Karpas-422 (cell line): ENCODE measurements around the gene CIB1. TPM values are rescaled to one million over a fixed set of nuclear protein-coding genes. Genes with fewer than 3 reads are reported as not detected.

ENCODE experiments used
- DNase-seq: peaks from one replicate; pipeline ENCODE4 v3.0.0-alpha.2; 2015
- H2AFZ ChIP-seq: fragments of 200-600 bp; sonication (generic); 2 replicates; pipeline ENCODE4 v1.6.1; 2014; ENCODE audit warnings: antibody characterized with exemption, low read length, mixed read lengths
- H3K27ac ChIP-seq: fragments of 200-600 bp; sonication (generic); 2 replicates; pipeline ENCODE4 v1.5.1; 2014; ENCODE audit warnings: mild to moderate bottlenecking, low read length, moderate library complexity
- H3K27me3 ChIP-seq: fragments of 200-600 bp; sonication (generic); 2 replicates; pipeline ENCODE4 v1.6.1; 2014; ENCODE audit warnings: low read length, mixed read lengths
- H3K36me3 ChIP-seq: fragments of 200-600 bp; sonication (generic); 2 replicates; pipeline ENCODE4 v1.6.1; 2014; ENCODE audit warnings: low read length, mixed read lengths; ENCODE audit not compliant: insufficient read depth
- H3K4me1 ChIP-seq: fragments of 200-600 bp; sonication (generic); 2 replicates; pipeline ENCODE4 v1.6.1; 2014; ENCODE audit warnings: mild to moderate bottlenecking, low read length, mixed read lengths
- H3K4me2 ChIP-seq: fragments of 200-600 bp; sonication (generic); 2 replicates; pipeline ENCODE4 v1.6.1; 2014; ENCODE audit warnings: low read length, low read depth, mild to moderate bottlenecking; ENCODE audit not compliant: poor library complexity, severe bottlenecking
- H3K4me3 ChIP-seq: fragments of 200-600 bp; sonication (generic); 2 replicates; pipeline ENCODE4 v1.5.1; 2014; ENCODE audit warnings: mild to moderate bottlenecking, antibody characterized with exemption, low read length, mixed read lengths
- H3K79me2 ChIP-seq: fragments of 200-600 bp; sonication (generic); 2 replicates; pipeline ENCODE4 v1.6.1; 2014; ENCODE audit warnings: mild to moderate bottlenecking, low read length, mixed read lengths
- H3K9ac ChIP-seq: fragments of 200-600 bp; sonication (generic); 2 replicates; pipeline ENCODE4 v1.6.0; 2014; ENCODE audit warnings: low read length
- H3K9me2 ChIP-seq: fragments of 200-600 bp; sonication (generic), shearing (Covaris generic); replicated peaks from 2 replicates; pipeline ENCODE4 v1.6.0; 2014; ENCODE audit warnings: mild to moderate bottlenecking, low read length, moderate library complexity; ENCODE audit not compliant: insufficient read depth
- H3K9me3 ChIP-seq: fragments of 300-700, 200-600 bp; sonication (generic); 2 replicates; pipeline ENCODE4 v1.6.1; 2014; ENCODE audit warnings: low read length, mixed read lengths
- H4K20me1 ChIP-seq: fragments of 200-600 bp; sonication (generic); 2 replicates; pipeline ENCODE4 v1.6.1; 2014; ENCODE audit warnings: mild to moderate bottlenecking, antibody characterized with exemption, low read length, low read depth; ENCODE audit not compliant: insufficient read depth
- total RNA-seq: library from RNA; depleted of rRNA; stranded (reverse); fragments of >200 nt; shearing (Covaris generic); gene quantifications from 2 replicates; pipeline ENCODE4 v1.2.3, GENCODE V29; 2014; ENCODE audit warnings: low replicate concordance

Gene CIB1
- total RNA-seq, 1 experiment from 2014 or later: 42.1 TPM

DNA sequence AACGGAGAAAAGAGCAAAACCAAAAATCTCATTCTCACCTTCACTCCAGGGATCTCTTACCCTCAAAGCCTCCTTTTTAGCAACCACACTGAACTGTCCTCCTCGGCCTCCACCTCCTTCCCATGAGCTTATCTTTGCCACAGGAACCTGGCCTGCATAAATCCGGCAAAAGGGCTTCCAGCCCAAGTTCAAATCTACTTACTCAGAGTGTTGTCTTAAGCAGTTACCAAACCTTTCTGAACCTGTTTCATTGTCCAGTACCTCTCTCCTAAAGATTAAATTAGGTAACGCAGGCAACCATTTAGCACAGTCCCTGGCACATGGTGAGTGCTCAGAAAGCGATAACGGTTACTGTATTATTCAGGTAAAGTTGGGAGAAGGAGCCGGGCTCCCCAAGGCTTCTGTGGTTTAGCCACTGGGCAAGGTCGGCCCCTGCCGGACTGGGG lies 777 bp downstream of the CIB1 start:
- peak overlapping the region; percentile 90 for H3K4me3 ChIP-seq
- H4K20me1 ChIP-seq: 0 out of 2 replicates have a peak, but pooled peaks cover 4% of the 10 kb centered on the region
- H3K27me3 ChIP-seq: no peaks in the 10 kb centered on the region
- no peaks in the 10 kb centered on the region for H3K9me3 ChIP-seq
- no peak for DNase-seq
- no peaks in the 10 kb centered on the region for H3K9me2 ChIP-seq
- peak overlapping the region; percentile 19; the same call in 1 of the 2 replicates for H3K27ac ChIP-seq
- H3K9ac ChIP-seq: peak overlapping the region; percentile 84
- peaks cover 20% of the 10 kb centered on the region for H3K4me1 ChIP-seq
- H2AFZ ChIP-seq: no peak overlapping the region; the same call in 1 of the 2 replicates
- peak overlapping the region; percentile 70 for H3K4me2 ChIP-seq
- H3K79me2 ChIP-seq: peaks cover 28% of the 10 kb centered on the region
- H3K36me3 ChIP-seq: peaks cover 5% of the 10 kb centered on the region

DNA sequence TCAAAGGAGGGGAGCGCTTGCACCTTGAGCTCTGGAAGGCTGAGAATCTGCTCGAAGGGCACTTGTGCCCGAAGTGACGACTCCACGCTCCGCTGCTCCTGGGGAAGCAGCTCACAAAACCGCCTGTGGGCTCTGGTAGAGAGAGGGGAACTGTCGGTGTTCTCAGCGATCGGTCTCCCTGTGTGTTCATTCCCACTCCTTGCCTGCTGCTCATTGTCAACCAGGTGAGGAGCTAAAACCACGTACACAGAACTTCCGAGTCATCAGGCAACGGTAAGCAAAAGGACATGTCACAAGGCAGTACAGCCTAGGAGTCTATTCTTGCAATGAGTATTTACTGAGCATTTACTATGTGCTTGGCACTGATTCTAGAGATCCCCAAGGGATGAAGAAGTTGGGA lies 1.5 kb downstream of the CIB1 start:
- no peaks in the 10 kb centered on the region for H3K9me2 ChIP-seq
- H4K20me1 ChIP-seq: 0 out of 2 replicates have a peak, but pooled peaks cover 4% of the 10 kb centered on the region
- H3K4me3 ChIP-seq: peak overlapping the region; percentile 90
- peak overlapping the region; percentile 84 for H3K9ac ChIP-seq
- H3K27ac ChIP-seq: no peak overlapping the region
- H3K4me2 ChIP-seq: peak overlapping the region; percentile 70
- peaks cover 28% of the 10 kb centered on the region for H3K79me2 ChIP-seq
- no peak for DNase-seq
- no peaks in the 10 kb centered on the region for H3K27me3 ChIP-seq
- peaks cover 5% of the 10 kb centered on the region for H3K36me3 ChIP-seq
- peaks cover 20% of the 10 kb centered on the region for H3K4me1 ChIP-seq
- H2AFZ ChIP-seq: no peak overlapping the region
- no peaks in the 10 kb centered on the region for H3K9me3 ChIP-seq

DNA sequence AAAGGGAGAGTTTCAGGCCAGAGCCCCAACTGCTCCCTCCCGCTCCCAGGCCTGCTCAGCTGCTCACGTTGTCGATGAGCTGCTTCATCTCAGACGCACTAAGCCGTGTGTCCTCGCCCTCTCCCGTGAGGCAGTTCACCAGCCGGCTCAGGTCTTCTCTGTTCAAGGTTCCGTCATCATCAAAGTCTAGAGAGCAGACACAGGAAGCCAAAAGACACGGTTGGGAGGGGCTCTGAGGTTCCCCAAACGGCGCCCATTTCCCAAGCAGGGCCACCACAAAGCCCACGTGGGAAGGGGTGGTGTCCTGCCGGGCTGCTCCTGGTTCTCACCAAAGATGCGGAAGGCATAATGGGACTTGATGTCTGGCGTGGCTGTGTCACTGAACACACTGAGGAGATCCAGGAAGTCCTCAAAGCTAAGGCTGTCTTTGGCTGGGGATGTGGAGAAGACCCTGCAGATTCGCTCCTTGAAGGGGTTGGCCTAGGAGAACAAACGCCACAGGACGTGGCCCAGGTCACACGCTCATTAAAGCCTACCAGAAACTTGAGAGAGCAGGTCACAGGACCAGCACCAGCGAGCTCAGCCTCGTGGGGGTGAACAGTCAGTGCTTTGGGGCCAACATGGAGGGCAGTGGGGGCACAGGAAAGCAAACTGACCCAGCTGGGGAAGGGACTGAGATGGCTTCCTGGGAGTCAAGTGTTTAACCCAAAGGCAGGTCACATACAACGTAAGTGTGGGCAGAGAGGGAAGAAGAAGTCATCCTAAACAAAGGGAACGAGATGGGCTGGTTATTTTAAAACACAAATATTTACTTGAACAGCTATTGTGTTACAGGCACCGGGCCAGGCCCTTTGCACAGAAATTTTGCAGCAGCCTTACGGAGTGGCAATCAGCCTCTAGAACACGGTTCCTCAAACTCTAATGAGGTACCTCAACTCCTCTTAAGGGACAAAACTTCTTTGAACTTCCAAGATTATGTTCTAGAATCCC lies 2.4 kb downstream of the CIB1 start:
- Histone ChIP-seq H3K4me2 (peak overlapping the region; percentile 70), H3K36me3 (peaks cover 5% of the 10 kb centered on the region), H3K79me2 (peaks cover 28% of the 10 kb centered on the region), H3K9me3 (no peaks in the 10 kb centered on the region), H3K4me1 (peaks cover 20% of the 10 kb centered on the region), H2AFZ (no peak overlapping the region), H4K20me1 (0 out of 2 replicates have a peak, but pooled peaks cover 4% of the 10 kb centered on the region), H3K4me3 (peak overlapping the region; percentile 90; the same call in 1 of the 2 replicates), H3K27ac (no peak overlapping the region), H3K27me3 (no peaks in the 10 kb centered on the region), H3K9ac (0 out of 2 replicates have a peak overlapping the region, but pooled peaks have one; percentile 84), H3K9me2 (no peaks in the 10 kb centered on the region)
- no peak for DNase-seq

DNA sequence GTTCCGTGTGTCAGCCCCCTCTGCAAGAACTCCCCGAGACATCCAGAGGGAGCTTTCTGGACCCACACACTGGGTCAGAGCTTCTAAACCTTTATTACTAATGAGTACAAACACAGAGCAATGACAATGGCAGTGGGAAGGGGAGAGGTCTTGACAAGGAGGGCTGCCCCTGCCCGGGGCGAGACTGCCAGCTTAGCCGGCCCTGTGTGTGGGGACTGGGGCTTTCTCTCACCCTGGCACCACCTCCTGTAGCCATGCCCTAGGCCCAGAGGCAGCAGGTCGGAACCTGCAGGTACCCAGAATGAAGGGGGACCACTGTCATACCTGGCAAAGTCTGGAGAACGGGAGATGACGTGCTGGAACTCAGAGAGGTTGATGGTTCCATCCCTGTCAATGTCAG lies 3.1 kb downstream of the CIB1 start:
- no peak overlapping the region for H3K4me3 ChIP-seq
- H3K9me3 ChIP-seq: no peaks in the 10 kb centered on the region
- no peak overlapping the region for H3K27ac ChIP-seq
- no peak for DNase-seq
- 0 out of 2 replicates have a peak, but pooled peaks cover 4% of the 10 kb centered on the region for H4K20me1 ChIP-seq
- H2AFZ ChIP-seq: no peak overlapping the region
- peaks cover 7% of the 10 kb centered on the region for H3K36me3 ChIP-seq
- peaks cover 20% of the 10 kb centered on the region for H3K4me1 ChIP-seq
- H3K9me2 ChIP-seq: no peaks in the 10 kb centered on the region
- no peak overlapping the region for H3K4me2 ChIP-seq
- no peaks in the 10 kb centered on the region for H3K27me3 ChIP-seq
- no peak overlapping the region for H3K9ac ChIP-seq
- peaks cover 28% of the 10 kb centered on the region for H3K79me2 ChIP-seq

DNA sequence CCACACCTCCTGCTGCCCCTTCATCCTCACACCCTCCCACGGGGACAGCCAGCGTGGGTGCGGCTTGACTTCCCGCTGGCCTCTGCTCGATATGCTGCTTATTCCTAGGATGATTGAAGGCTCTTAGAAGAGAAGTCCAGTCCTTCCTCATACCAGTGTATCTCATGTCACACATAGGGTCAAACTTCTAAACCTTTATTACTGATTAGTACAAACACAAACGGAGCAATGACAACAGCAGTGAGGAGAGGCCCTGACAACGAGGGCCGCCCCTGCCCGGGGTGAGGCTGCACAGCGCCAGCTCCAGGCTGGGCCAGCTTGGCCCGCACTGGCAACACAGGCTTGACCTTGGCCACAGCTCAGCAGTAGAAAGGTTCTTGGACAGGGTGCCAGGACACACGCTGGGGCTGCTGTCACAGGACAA lies 3.7 kb downstream of the CIB1 start:
- Histone ChIP-seq H3K27me3 (no peaks in the 10 kb centered on the region), H3K9ac (no peak overlapping the region), H3K79me2 (peaks cover 28% of the 10 kb centered on the region), H4K20me1 (0 out of 2 replicates have a peak, but pooled peaks cover 4% of the 10 kb centered on the region), H2AFZ (no peak overlapping the region), H3K4me3 (no peak overlapping the region), H3K4me2 (no peak overlapping the region), H3K9me2 (no peaks in the 10 kb centered on the region), H3K9me3 (no peaks in the 10 kb centered on the region), H3K4me1 (peaks cover 20% of the 10 kb centered on the region), H3K27ac (no peak overlapping the region), H3K36me3 (peaks cover 7% of the 10 kb centered on the region)
- DNase-seq: no peak

DNA sequence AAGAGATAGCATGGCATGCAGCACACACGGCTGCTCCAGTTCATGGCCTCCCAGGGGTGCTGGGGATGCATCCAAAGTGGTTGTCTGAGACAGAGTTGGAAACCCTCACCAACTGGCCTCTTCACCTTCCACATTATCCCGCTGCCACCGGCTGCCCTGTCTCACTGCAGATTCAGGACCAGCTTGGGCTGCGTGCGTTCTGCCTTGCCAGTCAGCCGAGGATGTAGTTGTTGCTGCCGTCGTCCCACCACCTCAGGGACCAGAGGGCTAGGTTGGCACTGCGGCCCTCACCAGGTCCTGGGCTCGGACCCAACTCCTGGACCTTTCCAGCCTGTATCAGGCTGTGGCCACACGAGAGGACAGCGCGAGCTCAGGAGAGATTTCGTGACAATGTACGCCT lies 4.8 kb downstream of the CIB1 start:
- Histone ChIP-seq H3K27me3 (no peaks in the 10 kb centered on the region), H3K4me2 (no peak overlapping the region), H2AFZ (no peak overlapping the region), H4K20me1 (0 out of 2 replicates have a peak, but pooled peaks cover 4% of the 10 kb centered on the region), H3K4me1 (peaks cover 14% of the 10 kb centered on the region), H3K9me3 (no peaks in the 10 kb centered on the region), H3K9ac (no peak overlapping the region), H3K27ac (no peak overlapping the region), H3K79me2 (peaks cover 21% of the 10 kb centered on the region), H3K36me3 (peaks cover 11% of the 10 kb centered on the region), H3K4me3 (no peak overlapping the region), H3K9me2 (no peaks in the 10 kb centered on the region)
- DNase-seq: no peak

DNA sequence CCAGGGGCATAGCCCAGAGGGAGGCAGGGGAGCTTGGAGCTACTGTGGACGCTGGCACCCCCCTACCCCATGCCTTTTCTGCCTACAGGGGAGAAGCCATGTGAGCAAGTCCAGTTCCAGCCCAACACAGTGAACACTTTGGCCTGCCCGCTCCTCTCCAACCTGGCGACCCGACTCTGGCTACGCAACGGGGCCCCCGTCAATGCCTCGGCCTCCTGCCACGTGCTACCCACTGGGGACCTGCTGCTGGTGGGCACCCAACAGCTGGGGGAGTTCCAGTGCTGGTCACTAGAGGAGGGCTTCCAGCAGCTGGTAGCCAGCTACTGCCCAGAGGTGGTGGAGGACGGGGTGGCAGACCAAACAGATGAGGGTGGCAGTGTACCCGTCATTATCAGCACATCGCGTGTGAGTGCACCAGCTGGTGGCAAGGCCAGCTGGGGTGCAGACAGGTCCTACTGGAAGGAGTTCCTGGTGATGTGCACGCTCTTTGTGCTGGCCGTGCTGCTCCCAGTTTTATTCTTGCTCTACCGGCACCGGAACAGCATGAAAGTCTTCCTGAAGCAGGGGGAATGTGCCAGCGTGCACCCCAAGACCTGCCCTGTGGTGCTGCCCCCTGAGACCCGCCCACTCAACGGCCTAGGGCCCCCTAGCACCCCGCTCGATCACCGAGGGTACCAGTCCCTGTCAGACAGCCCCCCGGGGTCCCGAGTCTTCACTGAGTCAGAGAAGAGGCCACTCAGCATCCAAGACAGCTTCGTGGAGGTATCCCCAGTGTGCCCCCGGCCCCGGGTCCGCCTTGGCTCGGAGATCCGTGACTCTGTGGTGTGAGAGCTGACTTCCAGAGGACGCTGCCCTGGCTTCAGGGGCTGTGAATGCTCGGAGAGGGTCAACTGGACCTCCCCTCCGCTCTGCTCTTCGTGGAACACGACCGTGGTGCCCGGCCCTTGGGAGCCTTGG lies 5.6 kb downstream of the CIB1 start:
- peaks cover 14% of the 10 kb centered on the region for H3K4me1 ChIP-seq
- no peak overlapping the region for H3K4me3 ChIP-seq
- no peaks in the 10 kb centered on the region for H3K9me2 ChIP-seq
- no peaks in the 10 kb centered on the region for H3K27me3 ChIP-seq
- H3K27ac ChIP-seq: no peak overlapping the region
- H4K20me1 ChIP-seq: 0 out of 2 replicates have a peak, but pooled peaks cover 4% of the 10 kb centered on the region
- H3K9ac ChIP-seq: no peak overlapping the region
- DNase-seq: no peak
- H2AFZ ChIP-seq: no peak overlapping the region
- no peaks in the 10 kb centered on the region for H3K9me3 ChIP-seq
- H3K36me3 ChIP-seq: peaks cover 14% of the 10 kb centered on the region
- peaks cover 19% of the 10 kb centered on the region for H3K79me2 ChIP-seq
- no peak overlapping the region for H3K4me2 ChIP-seq
